IMR-90 (cell line): ENCODE measurements around the gene CEBPB. TPM values are rescaled to one million over a fixed set of nuclear protein-coding genes. Genes with fewer than 3 reads are reported as not detected.

ENCODE experiments used
- ATAC-seq: fragments of 200-7000 bp; cut with Tn5 transposase; 2 replicates; pipeline ENCODE4 v1.9.1; 2020; ENCODE audit warnings: low read depth, mild to moderate bottlenecking, moderate library complexity
- BruUV-seq: library from RNA; stranded (reverse); fragments of 400-500 nt; replicated peaks from 2 replicates; lab custom pipeline; 2021; lab: Mats Ljungman, UMichigan
- CTCF ChIA-PET: fragments of 300-600 bp; formaldehyde crosslinking; extraction: SDS; loops from one replicate; lab custom pipeline; 2021; ENCODE audit warnings: antibody characterized with exemption; lab: Yijun Ruan, JAX
- POLR2A ChIA-PET: fragments of 300-600 bp; sonication (Branson Sonifier 250); formaldehyde crosslinking; loops from one replicate; lab custom pipeline; 2022; ENCODE audit warnings: antibody characterized with exemption; ENCODE audit not compliant: unreplicated experiment; lab: Charles Lee
- DNase-seq: peaks from one replicate; pipeline ENCODE4 v3.0.0; 2013
- H2AFZ ChIP-seq: replicated peaks from 2 replicates; pipeline ENCODE3; 2013; ENCODE audit warnings: low read length, mild to moderate bottlenecking; ENCODE audit not compliant: poor library complexity
- H2AK5ac ChIP-seq: 2 replicates; pipeline ENCODE4 v1.6.1; 2013; ENCODE audit warnings: low read depth, low read length, inconsistent platforms
- H2AK9ac ChIP-seq: replicated peaks from 2 replicates; pipeline ENCODE3; 2013; ENCODE audit warnings: mild to moderate bottlenecking, low read depth, low read length, moderate library complexity; ENCODE audit not compliant: poor library complexity
- H2BK120ac ChIP-seq: 2 replicates; pipeline ENCODE4 v1.6.1; 2013; ENCODE audit warnings: low read depth, low read length, inconsistent platforms
- H2BK15ac ChIP-seq: 3 replicates; pipeline ENCODE4 v1.6.1; 2013; ENCODE audit warnings: low read depth, low read length, inconsistent platforms
- H2BK20ac ChIP-seq: 2 replicates; pipeline ENCODE4 v1.6.1; 2013; ENCODE audit warnings: low read depth, mild to moderate bottlenecking, inconsistent platforms, low read length, moderate library complexity
- H2BK5ac ChIP-seq: 2 replicates; pipeline ENCODE4 v1.6.1; 2013; ENCODE audit warnings: mild to moderate bottlenecking, low read depth, low read length, inconsistent platforms; ENCODE audit not compliant: poor library complexity, severe bottlenecking
- H3K14ac ChIP-seq: replicated peaks from 2 replicates; pipeline ENCODE4 v1.6.1; 2013; ENCODE audit warnings: low read depth, low read length, inconsistent platforms
- H3K18ac ChIP-seq: 2 replicates; pipeline ENCODE4 v1.6.1; 2013; ENCODE audit warnings: low read depth, low read length, control low read depth
- H3K23ac ChIP-seq: 2 replicates; pipeline ENCODE4 v1.6.1; 2013; ENCODE audit warnings: low read depth, low read length, inconsistent platforms
- H3K27ac ChIP-seq: 2 replicates; pipeline ENCODE4 v1.5.1; 2013; ENCODE audit warnings: mild to moderate bottlenecking, control low read depth, low read length; ENCODE audit not compliant: insufficient read depth
- H3K27me3 ChIP-seq: 2 replicates; pipeline ENCODE4 v1.6.1; 2013; ENCODE audit warnings: low read length; ENCODE audit not compliant: control insufficient read depth, insufficient read depth
- H3K36me3 ChIP-seq: 2 replicates; pipeline ENCODE4 v1.6.1; 2013; ENCODE audit warnings: low read length, mixed read lengths; ENCODE audit not compliant: control insufficient read depth, insufficient read depth
- H3K4ac ChIP-seq: 2 replicates; pipeline ENCODE4 v1.6.1; 2013; ENCODE audit warnings: low read depth, low read length, inconsistent platforms
- H3K4me1 ChIP-seq: 2 replicates; pipeline ENCODE4 v1.6.1; 2013; ENCODE audit warnings: low read length, mixed read lengths; ENCODE audit not compliant: control insufficient read depth, insufficient read depth
- H3K4me2 ChIP-seq: 2 replicates; pipeline ENCODE4 v1.6.1; 2013; ENCODE audit warnings: low read depth, mild to moderate bottlenecking, control low read depth, low read length, moderate library complexity
- H3K4me3 ChIP-seq: 2 replicates; pipeline ENCODE4 v1.5.1; 2013; ENCODE audit warnings: low read depth, mild to moderate bottlenecking, control low read depth, low read length, moderate library complexity; ENCODE audit not compliant: insufficient read depth
- H3K56ac ChIP-seq: 2 replicates; pipeline ENCODE4 v1.6.1; 2013; ENCODE audit warnings: low read length, inconsistent platforms; ENCODE audit not compliant: insufficient read depth; ENCODE audit errors: extremely low read depth
- H3K79me1 ChIP-seq, 2 experiments: 2 replicates each; pipeline ENCODE4 v1.6.1; 2013; ENCODE audit warnings: low read length in 2 of 2, inconsistent platforms in 1 of 2, low read depth in 1 of 2
- H3K9ac ChIP-seq: 2 replicates; pipeline ENCODE4 v1.6.1; 2013; ENCODE audit warnings: low read depth, low read length, control low read depth
- H3K9me1 ChIP-seq: 2 replicates; pipeline ENCODE4 v1.6.1; 2013; ENCODE audit warnings: low read length, inconsistent platforms; ENCODE audit not compliant: insufficient read depth
- H3K9me3 ChIP-seq: 2 replicates; pipeline ENCODE4 v1.6.1; 2013; ENCODE audit warnings: low read length; ENCODE audit not compliant: control insufficient read depth, insufficient read depth
- H4K20me1 ChIP-seq: 2 replicates; pipeline ENCODE4 v1.6.1; 2013; ENCODE audit warnings: low read length, inconsistent platforms; ENCODE audit not compliant: insufficient read depth
- H4K5ac ChIP-seq: 2 replicates; pipeline ENCODE4 v1.6.1; 2013; ENCODE audit warnings: mild to moderate bottlenecking, low read depth, low read length, control low read depth
- H4K8ac ChIP-seq, 2 experiments: 2 replicates each; pipeline ENCODE4 v1.6.1; 2013; ENCODE audit warnings: low read depth in 2 of 2, low read length in 2 of 2, control low read depth in 1 of 2, inconsistent platforms in 1 of 2
- H4K91ac ChIP-seq: 2 replicates; pipeline ENCODE4 v1.6.1; 2013; ENCODE audit warnings: low read depth, low read length, inconsistent platforms; ENCODE audit not compliant: insufficient read depth
- BHLHE40 ChIP-seq: fragments of 150-350 bp; IDR thresholded peaks from 2 replicates; pipeline ENCODE4 v1.6.1; 2016; ENCODE audit warnings: mild to moderate bottlenecking, low read depth, low read length
- FOS ChIP-seq: fragments of 150-350 bp; IDR thresholded peaks from 2 replicates; pipeline ENCODE4 v1.6.1; 2016; ENCODE audit warnings: low read depth, low read length
- SMC3 ChIP-seq: fragments of 150-350 bp; IDR thresholded peaks from 2 replicates; pipeline ENCODE4 v1.6.1; 2016; ENCODE audit warnings: low read depth, mild to moderate bottlenecking, antibody characterized with exemption, low read length, moderate library complexity
- WGBS, 2 experiments: methylation state at CpG; one replicate each; pipeline versions ENCODE4 v1.1.5 to v1.1.7; 2013; ENCODE audit warnings: missing lambda C conversion rate in 2 of 2; ENCODE audit not compliant: insufficient read length in 1 of 2; ENCODE audit errors: extremely low coverage in 2 of 2; 5-methylcytosine and 5-hydroxymethylcytosine counted together
- dilution Hi-C: fragments of 300-500 bp; cut with HindIII; formaldehyde crosslinking; loops from one replicate; pipeline ENCODE4 v1.14.3; 2018; ENCODE audit warnings: low sequenced_read_pairs; ENCODE audit not compliant: unreplicated experiment
- in situ Hi-C: fragments of 300-500 bp; cut with MboI; formaldehyde crosslinking; loops from 3 replicates; pipeline ENCODE4 v1.14.3; 2019; ENCODE audit warnings: low sequenced_read_pairs, inconsistent platforms, mixed read lengths
- intact Hi-C: fragments of 100-400 bp; cut with micrococcal nuclease; formaldehyde crosslinking; loops from 2 replicates; pipeline ENCODE4 v1.10.0; 2022
- polyA plus RNA-seq, 3 experiments: library from polyadenylated mRNA; depleted of rRNA; stranded (reverse); fragments of >200 nt; gene quantifications; 2 replicates each; pipeline ENCODE4 v1.2.3, GENCODE V29; 2012; ENCODE audit warnings: low replicate concordance in 1 of 3
- total RNA-seq: library from RNA; depleted of rRNA; stranded (reverse); fragments of >200 nt; gene quantifications from 2 replicates; pipeline ENCODE4 v1.2.3, GENCODE V29; 2012

CEBPB gene
- total and polyA plus RNA-seq, 2 of the 4 experiments (the other 2 are of a cell fraction) = 3.4 to 17.4 TPM

- Histone ChIP-seq H2BK20ac (no peak overlapping the region), H3K9me3 (no peaks in the 10 kb centered on the region), H3K14ac (no peak overlapping the region), H4K91ac (no peak overlapping the region), H3K4me1 (peaks cover under 1% of the 10 kb centered on the region; the same call in 1 of the 2 replicates), H2AK5ac (peak overlapping the region; percentile 43; the same call in 1 of the 2 replicates), H2BK15ac (peak overlapping the region; percentile 23; the same call in 1 of the 3 replicates), H3K56ac (no peak overlapping the region), H3K27ac (no peak overlapping the region), H3K36me3 (no peaks in the 10 kb centered on the region), H3K9ac (no peak overlapping the region), H4K20me1 (no peaks in the 10 kb centered on the region), H3K4me2 (no peak overlapping the region), H2BK120ac (no peak overlapping the region), H3K23ac (no peak overlapping the region), H2AK9ac (peak overlapping the region; percentile 78), H3K4ac (no peak overlapping the region; the same call in 1 of the 2 replicates), H4K5ac (no peak overlapping the region), H3K18ac (no peak overlapping the region), H3K4me3 (no peak overlapping the region), H3K27me3 (no peaks in the 10 kb centered on the region), H2AFZ (no peak overlapping the region), H3K79me1 (no peaks in the 10 kb centered on the region), H4K8ac (no peak overlapping the region), H3K9me1 (peaks cover 6% of the 10 kb centered on the region; the same call in 1 of the 2 replicates), H2BK5ac (no peak overlapping the region)
- BruUV-seq = no TSS peak
- CTCF ChIA-PET = no interaction called here
- TF ChIP-seq BHLHE40 (no peak), FOS (no peak), SMC3 (no peak)
- 100% methylated on average over 1 to 4 of the region's 7 CpGs for WGBS, 2 experiments
- in situ Hi-C loops = no loop called here
- DNase-seq (no peak), ATAC-seq (no peak)
- POLR2A ChIA-PET = no interaction called here
- dilution Hi-C loops = no loop called here
- intact Hi-C loops = no loop called here
Measured at GRCh38 chr20:50232651-50233324, 42.2 kb downstream of the CEBPB start.
